ENCODE data around the gene ATAD5.
"Not testable (repeated sequence)": the region's sequence is repeated elsewhere in the genome, so short reads cannot be mapped to it uniquely, and the experiment has no call there.

Gene ATAD5

GRCh38 chr17:30908717-30909420 lies 77.1 kb downstream of the ATAD5 start:
- no peak for DNase-seq (ENCODE audit: extremely low read depth, low read depth)
- H3K4me3 ChIP-seq (replicated peaks; ENCODE audit: low read depth, low read length): no peak overlapping the region
- TF ChIP-seq CTCF (IDR thresholded peaks at IDR 0.05; ENCODE audit: low read depth, low read length, missing control alignments): no peak

DNA sequence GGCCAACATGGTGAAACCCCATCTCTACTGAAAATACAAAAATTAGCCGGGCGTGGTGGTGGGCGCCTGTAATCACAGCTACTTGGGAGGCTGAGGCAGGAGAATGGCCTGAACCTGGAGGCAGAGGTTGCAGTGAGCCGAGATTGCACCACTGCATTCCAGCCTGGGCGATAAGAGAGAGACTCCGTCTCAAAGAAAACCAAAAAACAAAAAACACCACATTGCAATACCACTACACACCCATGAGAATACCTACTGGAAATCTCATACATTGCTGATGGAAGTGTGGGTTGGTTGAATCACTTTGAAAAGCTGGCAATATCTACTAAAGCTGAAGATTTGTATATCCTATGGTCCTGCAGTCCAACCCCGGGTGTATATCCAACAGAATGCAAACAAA lies 78.4 kb downstream of the ATAD5 start:
- not testable (repeated sequence) for H3K4me3 ChIP-seq (replicated peaks; ENCODE audit: low read depth, low read length); DNase-seq (ENCODE audit: extremely low read depth, low read depth)

GRCh38 chr17:30913955-30914354 lies 82.2 kb downstream of the ATAD5 start:
- no peak for DNase-seq (ENCODE audit: extremely low read depth, low read depth)
- TF ChIP-seq CTCF (IDR thresholded peaks at IDR 0.05; ENCODE audit: low read depth, low read length, missing control alignments): no peak
- H3K4me3 ChIP-seq (replicated peaks; ENCODE audit: low read depth, low read length): no peak overlapping the region

DNA sequence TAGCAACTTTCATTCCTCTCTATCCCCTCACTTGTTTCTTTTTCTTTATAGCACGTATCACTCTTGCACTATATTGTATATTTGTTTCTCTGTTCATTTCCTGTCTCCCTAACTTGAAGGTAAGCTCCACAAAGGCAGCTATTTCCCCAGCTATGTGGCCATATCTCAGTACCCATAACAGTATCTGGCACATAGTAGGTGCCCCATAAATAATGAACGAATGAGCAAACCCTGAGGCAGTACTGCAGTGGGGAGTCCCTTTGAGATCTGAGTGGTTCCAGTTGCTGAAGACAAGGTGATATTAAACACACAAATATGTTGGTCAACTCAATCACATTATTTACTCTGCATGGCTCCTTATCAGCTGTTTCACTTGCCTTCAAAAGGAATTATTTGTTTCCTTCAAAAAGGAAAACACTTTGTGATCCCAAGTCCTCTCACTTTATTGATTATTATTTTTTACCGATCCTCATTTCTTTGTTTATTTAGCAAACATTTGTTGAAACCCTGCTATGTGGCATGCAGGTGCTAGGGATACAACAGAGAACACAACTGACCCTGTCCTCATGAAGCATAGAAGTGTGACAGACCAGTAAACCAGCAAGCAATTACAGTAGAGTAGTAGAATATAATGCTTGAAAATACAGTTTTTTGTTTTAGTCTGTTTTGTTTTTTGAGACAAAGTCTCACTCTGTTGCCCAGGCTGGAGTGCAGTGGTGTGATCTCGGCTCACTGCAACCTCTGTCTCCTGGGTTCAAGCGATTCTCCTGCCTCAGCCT lies 84.3 kb downstream of the ATAD5 start:
- TF ChIP-seq CTCF (IDR thresholded peaks at IDR 0.05; ENCODE audit: low read depth, low read length, missing control alignments): no peak
- H3K4me3 ChIP-seq (replicated peaks; ENCODE audit: low read depth, low read length): no peak overlapping the region
- no peak for DNase-seq (ENCODE audit: extremely low read depth, low read depth)

DNA sequence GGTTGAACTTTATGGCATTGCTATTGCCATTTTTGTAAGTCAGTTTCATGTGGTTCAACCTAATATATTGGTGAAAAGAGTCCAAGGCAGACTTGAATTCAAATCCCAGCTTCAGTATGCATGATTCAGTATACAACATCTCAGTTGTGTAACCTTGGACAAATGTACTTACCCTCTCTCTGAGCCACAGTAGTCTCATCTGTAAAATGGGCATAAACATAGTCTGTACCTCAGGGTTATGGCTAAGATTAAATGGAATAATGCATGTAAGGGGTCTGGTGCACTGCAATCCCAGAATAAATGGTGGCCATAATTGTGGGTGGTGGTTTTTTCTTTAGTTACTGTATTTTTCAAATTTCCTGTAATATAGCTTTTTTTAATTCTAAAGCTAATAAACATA lies 85.3 kb downstream of the ATAD5 start:
- no peak for DNase-seq (ENCODE audit: extremely low read depth, low read depth)
- no peak for TF ChIP-seq CTCF (IDR thresholded peaks at IDR 0.05; ENCODE audit: low read depth, low read length, missing control alignments)
- no peak overlapping the region for H3K4me3 ChIP-seq (replicated peaks; ENCODE audit: low read depth, low read length)

DNA sequence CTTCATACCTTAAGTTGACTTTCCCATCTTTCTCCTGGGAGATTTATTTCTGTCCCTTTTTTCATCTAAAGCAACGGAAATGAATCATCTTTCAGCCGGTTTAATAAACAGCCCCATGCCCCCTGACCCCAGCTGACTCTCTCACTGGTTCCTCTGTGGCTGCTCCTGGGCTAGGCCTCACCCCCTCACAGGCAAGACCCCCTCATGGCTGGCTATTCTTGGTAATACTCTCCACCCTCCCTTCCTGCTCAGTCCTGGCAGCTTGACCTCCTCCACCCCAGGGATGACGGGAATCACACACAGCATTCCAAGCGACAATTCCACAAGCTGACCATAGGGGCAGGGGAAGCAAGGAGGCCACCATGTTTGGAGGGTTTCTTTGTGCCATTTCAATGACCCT lies 88.5 kb downstream of the ATAD5 start:
- no peak for TF ChIP-seq CTCF (IDR thresholded peaks at IDR 0.05; ENCODE audit: low read depth, low read length, missing control alignments)
- H3K4me3 ChIP-seq (replicated peaks; ENCODE audit: low read depth, low read length): no peak overlapping the region
- no peak for DNase-seq (ENCODE audit: extremely low read depth, low read depth)

- no peak for TF ChIP-seq CTCF (IDR thresholded peaks at IDR 0.05; ENCODE audit: low read depth, low read length, missing control alignments)
- no peak overlapping the region for H3K4me3 ChIP-seq (replicated peaks; ENCODE audit: low read depth, low read length)
- no peak for DNase-seq (ENCODE audit: extremely low read depth, low read depth)
Observed at GRCh38 chr17:30920683-30921543, 89.1 kb downstream of the ATAD5 start.
